ENCODE measurements around the gene CHTF18. TPM values are rescaled to one million over a fixed set of nuclear protein-coding genes. Genes with fewer than 3 reads are reported as not detected.

The CHTF18 gene
- total and polyA plus RNA-seq, 2 donors (not counting 3 experiments of a cell fraction or from before 2014, with no cell fraction given), result 33.0 to 69.5 TPM

- peak overlapping the region; percentile 78 for H2AFZ ChIP-seq (ENCODE audit: low read depth, low read length)
- no peaks in the 10 kb centered on the region for H3K9me3 ChIP-seq (replicated peaks; ENCODE audit: control insufficient read depth, insufficient read depth, low read length)
- POLR2A ChIA-PET, result no interaction called here
- no TSS peak for BruUV-seq (replicated peaks)
- FAIRE-seq (no peak), DNase-seq (ENCODE audit: low read depth, low spot score) (no peak)
- peak overlapping the region; percentile 76 for H3K9ac ChIP-seq (replicated peaks; ENCODE audit: extremely low read depth, insufficient read depth, low read length)
- peak overlapping the region; percentile 48 to 82 (median 70) for H3K4me3 ChIP-seq (replicated peaks in 1 of 3; ENCODE audit: insufficient read depth in 1 of 3, low read depth in 1 of 3, low read length in 3 of 3)
- H3K9me1 ChIP-seq (replicated peaks; ENCODE audit: control insufficient read depth, extremely low read depth, insufficient read depth, low read length), result no peaks in the 10 kb centered on the region
- H3K27me3 ChIP-seq (ENCODE audit: control insufficient read depth in 2 of 2, insufficient read depth in 2 of 2, low read length in 2 of 2), result no peaks in the 10 kb centered on the region
- CTCF ChIA-PET, result interaction anchor here (0.8 to 1.5 kb wide), 4 partner anchors 14 to 49 kb away, joined by 3 to 7 read pairs (median 6); partner anchors contain the start of genes CCDC78, CHTF18, METRN and RPUSD1
- no peaks in the 10 kb centered on the region for H4K20me1 ChIP-seq (replicated peaks; ENCODE audit: control insufficient read depth, extremely low read depth, insufficient read depth, low read length)
- peaks cover 10% of the 10 kb centered on the region for H3K4me1 ChIP-seq (ENCODE audit: control insufficient read depth, extremely low read depth, insufficient read depth, low read length)
- dilution Hi-C loops (cut with MboI; ENCODE audit: extremely low pct_ligation_motif_present, low sequenced_read_pairs), result no loop called here
- no peak for TF ChIP-seq POLR2AphosphoS5 (IDR thresholded peaks at IDR 0.05; ENCODE audit: insufficient read depth, low read depth, low read length)
- TF ChIP-seq EZH2 (IDR thresholded peaks at IDR 0.05; ENCODE audit: borderline replicate concordance, low read depth, low read length, severe bottlenecking), result no peak
- TF ChIP-seq GATA2 (IDR thresholded peaks at IDR 0.05; ENCODE audit: insufficient read depth, insufficient read length, low read depth, low read length), result no peak
- TF ChIP-seq MYC (IDR thresholded peaks at IDR 0.05; ENCODE audit: low read depth, low read length), result no peak
- peaks cover 6% of the 10 kb centered on the region for H3K79me2 ChIP-seq (ENCODE audit: control insufficient read depth, insufficient read depth, low read length)
- no peak overlapping the region for H3K27ac ChIP-seq (ENCODE audit: insufficient read depth, low read depth, low read length)
- intact Hi-C loops (cut with micrococcal nuclease), result loop anchor here (5.0 kb wide), 1 partner anchor 47 kb away; the partner anchor contains the start of genes CHTF18 and RPUSD1
- peaks cover 3 to 23% of the 10 kb centered on the region in 2 experiments for H3K36me3 ChIP-seq (ENCODE audit: control insufficient read depth in 2 of 2, extremely low read depth in 1 of 2, insufficient read depth in 2 of 2, low read length in 2 of 2)
- peak overlapping the region; percentile 61 for H3K4me2 ChIP-seq (ENCODE audit: insufficient read depth, low read length)
Observed at GRCh38 chr16:739560-740458, 48.6 kb upstream of the CHTF18 start.

DNA sequence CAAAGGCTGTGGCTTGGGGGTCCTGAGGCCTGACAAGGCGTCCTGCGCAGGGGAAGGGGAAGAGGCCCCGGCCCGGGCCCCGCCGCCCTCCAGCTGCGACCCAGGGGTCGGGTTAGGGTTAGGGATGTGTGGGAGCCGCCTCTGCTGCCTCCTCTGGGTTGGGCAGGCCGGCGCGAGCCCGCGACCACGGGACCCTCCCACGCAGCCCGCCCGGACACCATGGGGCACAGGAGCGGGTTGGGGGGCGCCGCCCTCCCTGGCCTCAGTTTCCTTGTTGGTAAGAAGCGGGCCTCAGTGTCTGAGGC, 48.0 kb upstream of the CHTF18 start:
- Histone ChIP-seq H3K4me3 (replicated peaks in 1 of 3; ENCODE audit: insufficient read depth in 1 of 3, low read depth in 1 of 3, low read length in 3 of 3) (peak overlapping the region; percentile 48 to 82 (median 70)), H3K27me3 (ENCODE audit: control insufficient read depth in 2 of 2, insufficient read depth in 2 of 2, low read length in 2 of 2) (no peaks in the 10 kb centered on the region), H3K4me2 (ENCODE audit: insufficient read depth, low read length) (peak overlapping the region; percentile 61), H3K9ac (replicated peaks; ENCODE audit: extremely low read depth, insufficient read depth, low read length) (peak overlapping the region; percentile 76), H3K36me3 (ENCODE audit: control insufficient read depth in 2 of 2, extremely low read depth in 1 of 2, insufficient read depth in 2 of 2, low read length in 2 of 2) (peaks cover 3 to 21% of the 10 kb centered on the region in 2 experiments), H3K4me1 (ENCODE audit: control insufficient read depth, extremely low read depth, insufficient read depth, low read length) (peaks cover 10% of the 10 kb centered on the region), H3K79me2 (ENCODE audit: control insufficient read depth, insufficient read depth, low read length) (peaks cover 6% of the 10 kb centered on the region), H4K20me1 (replicated peaks; ENCODE audit: control insufficient read depth, extremely low read depth, insufficient read depth, low read length) (no peaks in the 10 kb centered on the region), H3K9me1 (replicated peaks; ENCODE audit: control insufficient read depth, extremely low read depth, insufficient read depth, low read length) (no peaks in the 10 kb centered on the region), H3K27ac (ENCODE audit: insufficient read depth, low read depth, low read length) (peak overlapping the region; percentile 27), H3K9me3 (replicated peaks; ENCODE audit: control insufficient read depth, insufficient read depth, low read length) (no peaks in the 10 kb centered on the region), H2AFZ (ENCODE audit: low read depth, low read length) (peak overlapping the region; percentile 78)
- FAIRE-seq, result no peak
- CTCF ChIA-PET, result interaction anchor here (0.8 to 1.5 kb wide), 3 partner anchors 21 to 48 kb away, joined by 4 to 7 read pairs (median 7); partner anchors contain the start of genes CHTF18, METRN and RPUSD1
- POLR2A ChIA-PET, result no interaction called here
- BruUV-seq (replicated peaks), result TSS peak; percentile 48
- no peak for TF ChIP-seq MAX (IDR thresholded peaks at IDR 0.05; ENCODE audit: insufficient read depth, insufficient read length)
- TF ChIP-seq EZH2 (IDR thresholded peaks at IDR 0.05; ENCODE audit: borderline replicate concordance, low read depth, low read length, severe bottlenecking), result no peak
- no peak for TF ChIP-seq JUN (IDR thresholded peaks at IDR 0.05; ENCODE audit: borderline replicate concordance, insufficient read depth, insufficient read length, low read depth)
- DNase-seq (ENCODE audit: low read depth, low spot score), result no peak
- intact Hi-C loops (cut with micrococcal nuclease), result loop anchor here (5.0 kb wide), 1 partner anchor 47 kb away; the partner anchor contains the start of genes CHTF18 and RPUSD1
- dilution Hi-C loops (cut with MboI; ENCODE audit: extremely low pct_ligation_motif_present, low sequenced_read_pairs), result no loop called here

All from endothelial cell of umbilical vein (primary cell).